ENCODE measurements around the gene TBCA. TPM values are rescaled to one million over a fixed set of nuclear protein-coding genes. Genes with fewer than 3 reads are reported as not detected.
A peak's percentile ranks its signal among the peaks of the same experiment; 100 is the strongest.

Gene TBCA
- total and polyA plus RNA-seq, 2 experiments from 2014 or later, result 60.1 to 257 TPM

- H3K4me2 ChIP-seq (ENCODE audit: unreplicated experiment), result no peak overlapping the region
Observed at GRCh38 chr5:77777281-77777892, 1.2 kb upstream of the TBCA start.

GRCh38 chr5:77776554-77777206, 541 bp upstream of the TBCA start:
- Histone ChIP-seq H3K4me3 (peak overlapping the region; percentile 74), H3K4me2 (ENCODE audit: unreplicated experiment) (peak overlapping the region; percentile 85), H3K9ac (peak overlapping the region; percentile 95), H3K79me2 (ENCODE audit: insufficient read depth) (peaks cover 40% of the 10 kb centered on the region), H2AFZ (peak overlapping the region; percentile 97), H3F3A (ENCODE audit: insufficient read depth) (peaks cover 5% of the 10 kb centered on the region; the same call in 1 of the 2 replicates), H4K20me1 (ENCODE audit: insufficient read depth) (peaks cover 16% of the 10 kb centered on the region; the same call in 1 of the 2 replicates), H3K9me3 (ENCODE audit: low read depth) (no peaks in the 10 kb centered on the region), H3K27ac (peak overlapping the region; percentile 94), H3K9me2 (ENCODE audit: insufficient read depth) (no peaks in the 10 kb centered on the region), H3K27me3 (replicated peaks; ENCODE audit: insufficient read depth) (no peaks in the 10 kb centered on the region), H3K36me3 (ENCODE audit: low read depth) (peaks cover 4% of the 10 kb centered on the region; the same call in 1 of the 2 replicates), H3K4me1 (ENCODE audit: insufficient read depth) (peaks cover 28% of the 10 kb centered on the region)
- TF ChIP-seq EZH2 (IDR thresholded peaks at IDR 0.05; ENCODE audit: insufficient read depth, poor library complexity, severe bottlenecking) (no peak), EZH2phosphoT487 (IDR thresholded peaks at IDR 0.05; ENCODE audit: insufficient read depth, low read depth) (no peak)
- WGBS, 2 experiments (ENCODE audit: low coverage in 1 of 2, low lambda C conversion rate in 2 of 2, missing lambda C conversion rate in 2 of 2), result 12 to 14% methylated on average over 14 of the region's 14 CpGs
- DNase-seq, result peak; percentile 47
- in situ Hi-C loops (cut with MboI), result no loop called here

More at GRCh38 chr5:77777281-77777892, 1.2 kb upstream of the TBCA start:
- TF ChIP-seq EZH2 (IDR thresholded peaks at IDR 0.05; ENCODE audit: insufficient read depth, poor library complexity, severe bottlenecking) (no peak), EZH2phosphoT487 (IDR thresholded peaks at IDR 0.05; ENCODE audit: insufficient read depth, low read depth) (no peak)
- peaks cover 28% of the 10 kb centered on the region for H3K4me1 ChIP-seq (ENCODE audit: insufficient read depth)
- no peak overlapping the region for H3K27ac ChIP-seq
- DNase-seq, result peak; percentile 6
- H4K20me1 ChIP-seq (ENCODE audit: insufficient read depth), result peaks cover 11% of the 10 kb centered on the region; the same call in 1 of the 2 replicates
- H3K4me3 ChIP-seq, result no peak overlapping the region
- no peak overlapping the region for H3K9ac ChIP-seq
- peaks cover 5% of the 10 kb centered on the region; the same call in 1 of the 2 replicates for H3F3A ChIP-seq (ENCODE audit: insufficient read depth)
- H3K27me3 ChIP-seq (replicated peaks; ENCODE audit: insufficient read depth), result no peaks in the 10 kb centered on the region
- H3K9me3 ChIP-seq (ENCODE audit: low read depth), result no peaks in the 10 kb centered on the region
- peaks cover 33% of the 10 kb centered on the region for H3K79me2 ChIP-seq (ENCODE audit: insufficient read depth)
- no peaks in the 10 kb centered on the region; the same call in 1 of the 2 replicates for H3K36me3 ChIP-seq (ENCODE audit: low read depth)
- no peaks in the 10 kb centered on the region for H3K9me2 ChIP-seq (ENCODE audit: insufficient read depth)
- in situ Hi-C loops (cut with MboI), result no loop called here
- WGBS, 2 experiments (ENCODE audit: low coverage in 1 of 2, low lambda C conversion rate in 2 of 2, missing lambda C conversion rate in 2 of 2), result 83 to 84% methylated on average over 10 to 11 of the region's 11 CpGs
- no peak overlapping the region for H2AFZ ChIP-seq

GRCh38 chr5:77774981-77775789, 954 bp downstream of the TBCA start:
- in situ Hi-C loops (cut with MboI), result no loop called here
- Histone ChIP-seq H3K9me3 (ENCODE audit: low read depth) (no peaks in the 10 kb centered on the region), H3K36me3 (ENCODE audit: low read depth) (peaks cover 6% of the 10 kb centered on the region; the same call in 1 of the 2 replicates), H3K79me2 (ENCODE audit: insufficient read depth) (peaks cover 55% of the 10 kb centered on the region), H3K27me3 (replicated peaks; ENCODE audit: insufficient read depth) (no peaks in the 10 kb centered on the region), H3K4me3 (peak overlapping the region; percentile 74), H4K20me1 (ENCODE audit: insufficient read depth) (peaks cover 21% of the 10 kb centered on the region), H3K27ac (peak overlapping the region; percentile 94), H3K4me2 (ENCODE audit: unreplicated experiment) (peak overlapping the region; percentile 93), H3K9me2 (ENCODE audit: insufficient read depth) (no peaks in the 10 kb centered on the region), H3K4me1 (ENCODE audit: insufficient read depth) (peaks cover 28% of the 10 kb centered on the region), H3F3A (ENCODE audit: insufficient read depth) (peaks cover 5% of the 10 kb centered on the region; the same call in 1 of the 2 replicates), H2AFZ (peak overlapping the region; percentile 97), H3K9ac (peak overlapping the region; percentile 95)
- peak; percentile 2 for DNase-seq
- WGBS, 2 experiments (ENCODE audit: low coverage in 1 of 2, low lambda C conversion rate in 2 of 2, missing lambda C conversion rate in 2 of 2), result 16 to 17% methylated on average over 13 of the region's 13 CpGs
- TF ChIP-seq EZH2 (IDR thresholded peaks at IDR 0.05; ENCODE audit: insufficient read depth, poor library complexity, severe bottlenecking) (no peak), EZH2phosphoT487 (IDR thresholded peaks at IDR 0.05; ENCODE audit: insufficient read depth, low read depth) (no peak)

GRCh38 chr5:77773734-77774280, 2.3 kb downstream of the TBCA start:
- TF ChIP-seq EZH2phosphoT487 (IDR thresholded peaks at IDR 0.05; ENCODE audit: insufficient read depth, low read depth) (no peak), EZH2 (IDR thresholded peaks at IDR 0.05; ENCODE audit: insufficient read depth, poor library complexity, severe bottlenecking) (no peak)
- 67 to 68% methylated on average over 3 of the region's 3 CpGs for WGBS, 2 experiments (ENCODE audit: low coverage in 1 of 2, low lambda C conversion rate in 2 of 2, missing lambda C conversion rate in 2 of 2)
- Histone ChIP-seq H3K79me2 (ENCODE audit: insufficient read depth) (peaks cover 69% of the 10 kb centered on the region), H3K27ac (no peak overlapping the region), H2AFZ (no peak overlapping the region), H3K9me2 (ENCODE audit: insufficient read depth) (no peaks in the 10 kb centered on the region), H3K9me3 (ENCODE audit: low read depth) (no peaks in the 10 kb centered on the region), H3K4me3 (peak overlapping the region; percentile 74), H4K20me1 (ENCODE audit: insufficient read depth) (peaks cover 29% of the 10 kb centered on the region), H3F3A (ENCODE audit: insufficient read depth) (peaks cover 5% of the 10 kb centered on the region; the same call in 1 of the 2 replicates), H3K4me2 (ENCODE audit: unreplicated experiment) (peak overlapping the region; percentile 93), H3K4me1 (ENCODE audit: insufficient read depth) (peaks cover 28% of the 10 kb centered on the region), H3K36me3 (ENCODE audit: low read depth) (peaks cover 12% of the 10 kb centered on the region), H3K9ac (no peak overlapping the region), H3K27me3 (replicated peaks; ENCODE audit: insufficient read depth) (no peaks in the 10 kb centered on the region)
- in situ Hi-C loops (cut with MboI), result no loop called here
- peak; percentile 2 for DNase-seq

Data from GM23248 (cell line).